ENCODE measurements around the gene PXK. TPM values are rescaled to one million over a fixed set of nuclear protein-coding genes. Genes with fewer than 3 reads are reported as not detected.
"Not testable (repeated sequence)": the region's sequence is repeated elsewhere in the genome, so short reads cannot be mapped to it uniquely, and the experiment has no call there.

PXK gene
- total RNA-seq, 1 donor from 2014 or later, result 32.0 TPM

DNA sequence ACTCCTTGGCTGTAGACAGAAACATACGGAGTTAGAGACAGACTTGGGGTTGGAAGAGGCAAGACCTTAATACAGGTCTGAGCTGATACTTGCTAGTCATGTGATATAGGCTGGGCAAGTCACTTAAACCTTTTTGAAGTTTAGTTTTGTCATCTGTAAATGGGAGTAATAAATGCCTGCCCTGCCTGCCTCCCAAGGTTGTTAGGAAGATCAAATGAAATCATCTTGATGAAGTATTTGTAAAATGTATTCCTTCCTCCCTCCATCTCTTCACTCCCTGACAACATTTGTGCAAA lies 2.9 kb downstream of the PXK start:
- H3K36me3 Mint-ChIP-seq (ENCODE audit: low read depth), result peaks cover 2% of the 10 kb centered on the region
- no peaks in the 10 kb centered on the region for H3K9me3 Mint-ChIP-seq (ENCODE audit: low read depth)
- H3K4me3 Mint-ChIP-seq (ENCODE audit: unreplicated experiment), result peak overlapping the region; percentile 99
- H3K4me1 Mint-ChIP-seq (ENCODE audit: low read depth), result peaks cover 37% of the 10 kb centered on the region
- TF ChIP-seq, protein P1, sequence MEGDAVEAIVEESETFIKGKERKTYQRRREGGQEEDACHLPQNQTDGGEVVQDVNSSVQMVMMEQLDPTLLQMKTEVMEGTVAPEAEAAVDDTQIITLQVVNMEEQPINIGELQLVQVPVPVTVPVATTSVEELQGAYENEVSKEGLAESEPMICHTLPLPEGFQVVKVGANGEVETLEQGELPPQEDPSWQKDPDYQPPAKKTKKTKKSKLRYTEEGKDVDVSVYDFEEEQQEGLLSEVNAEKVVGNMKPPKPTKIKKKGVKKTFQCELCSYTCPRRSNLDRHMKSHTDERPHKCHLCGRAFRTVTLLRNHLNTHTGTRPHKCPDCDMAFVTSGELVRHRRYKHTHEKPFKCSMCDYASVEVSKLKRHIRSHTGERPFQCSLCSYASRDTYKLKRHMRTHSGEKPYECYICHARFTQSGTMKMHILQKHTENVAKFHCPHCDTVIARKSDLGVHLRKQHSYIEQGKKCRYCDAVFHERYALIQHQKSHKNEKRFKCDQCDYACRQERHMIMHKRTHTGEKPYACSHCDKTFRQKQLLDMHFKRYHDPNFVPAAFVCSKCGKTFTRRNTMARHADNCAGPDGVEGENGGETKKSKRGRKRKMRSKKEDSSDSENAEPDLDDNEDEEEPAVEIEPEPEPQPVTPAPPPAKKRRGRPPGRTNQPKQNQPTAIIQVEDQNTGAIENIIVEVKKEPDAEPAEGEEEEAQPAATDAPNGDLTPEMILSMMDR (IDR thresholded peaks at IDR 0.05), result no peak
- H3K27me3 Mint-ChIP-seq (ENCODE audit: low read depth), result no peaks in the 10 kb centered on the region
- peak overlapping the region; percentile 97 for H3K27ac Mint-ChIP-seq (ENCODE audit: unreplicated experiment)
- no peak for DNase-seq (ENCODE audit: low spot score)

DNA sequence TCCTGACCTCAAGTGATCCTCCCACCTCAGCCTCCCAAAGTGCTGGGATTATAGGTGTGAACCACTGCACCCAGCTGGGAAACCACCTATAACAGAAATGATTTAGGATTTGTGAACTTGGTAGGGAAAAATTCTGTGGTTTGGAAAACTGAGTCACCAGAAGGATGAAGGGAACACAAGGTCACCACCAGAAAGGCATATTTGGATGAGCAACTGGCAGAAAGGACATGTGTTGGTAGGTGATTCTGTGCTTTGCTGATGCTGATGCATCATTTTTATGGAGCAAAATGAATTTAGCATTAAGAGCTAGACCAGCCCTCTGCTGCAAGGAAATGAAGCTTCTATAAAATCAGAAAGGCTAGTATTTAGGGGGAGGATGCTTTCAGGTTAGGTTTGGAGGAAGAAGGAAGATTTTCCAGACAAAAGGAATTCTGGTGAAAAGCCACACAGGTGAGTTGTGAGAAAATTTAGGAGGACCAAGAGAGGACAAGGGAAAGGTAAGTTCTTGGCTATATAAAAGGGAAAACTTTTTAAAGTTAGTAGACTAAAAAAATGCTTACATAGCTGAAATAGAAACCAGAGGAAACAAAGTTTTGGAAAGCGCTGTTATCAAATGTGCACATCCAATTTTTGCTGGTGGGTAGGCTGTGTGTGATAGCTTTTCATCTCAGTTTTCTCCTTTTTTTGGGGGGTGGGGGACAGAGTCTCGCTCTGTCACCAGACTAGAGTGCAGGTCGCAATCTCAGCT lies 3.6 kb downstream of the PXK start:
- H3K27me3 Mint-ChIP-seq (ENCODE audit: low read depth), result no peaks in the 10 kb centered on the region
- H3K36me3 Mint-ChIP-seq (ENCODE audit: low read depth), result peaks cover 4% of the 10 kb centered on the region

DNA sequence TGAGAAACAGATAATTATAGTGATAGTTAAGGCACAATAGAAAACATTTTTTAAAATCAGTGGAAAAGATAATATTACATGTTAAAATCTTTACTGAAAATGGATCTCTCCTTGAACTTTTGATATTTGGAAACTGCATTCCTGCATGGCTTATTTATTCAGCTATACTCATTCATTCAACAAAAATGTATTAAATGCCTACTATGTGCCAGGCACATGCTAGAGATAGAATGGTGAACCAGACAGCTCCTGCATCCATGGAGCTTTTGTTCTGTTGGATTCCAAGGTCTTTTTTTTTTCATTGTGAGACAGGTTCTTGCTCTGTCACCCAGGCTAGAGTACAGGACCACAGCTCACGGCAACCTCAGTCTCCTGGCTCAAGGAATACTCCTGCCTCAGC lies 4.5 kb downstream of the PXK start:
- no peak overlapping the region for H3K4me3 Mint-ChIP-seq (ENCODE audit: unreplicated experiment)
- peaks cover 4% of the 10 kb centered on the region for H3K36me3 Mint-ChIP-seq (ENCODE audit: low read depth)
- peaks cover 43% of the 10 kb centered on the region for H3K4me1 Mint-ChIP-seq (ENCODE audit: low read depth)
- H3K27ac Mint-ChIP-seq (ENCODE audit: unreplicated experiment), result no peak overlapping the region
- no peaks in the 10 kb centered on the region for H3K9me3 Mint-ChIP-seq (ENCODE audit: low read depth)
- TF ChIP-seq, protein P1 (IDR thresholded peaks at IDR 0.05), result no peak
- no peaks in the 10 kb centered on the region for H3K27me3 Mint-ChIP-seq (ENCODE audit: low read depth)
- no peak for DNase-seq (ENCODE audit: low spot score)

More for the DNA sequence above, 3.6 kb downstream of the PXK start:
- Mint-ChIP-seq H3K27ac (ENCODE audit: unreplicated experiment) (peak overlapping the region; percentile 84), H3K4me1 (ENCODE audit: low read depth) (peaks cover 44% of the 10 kb centered on the region), H3K9me3 (ENCODE audit: low read depth) (no peaks in the 10 kb centered on the region), H3K4me3 (ENCODE audit: unreplicated experiment) (no peak overlapping the region)
- TF ChIP-seq, protein P1 (IDR thresholded peaks at IDR 0.05), result no peak
- DNase-seq (ENCODE audit: low spot score), result no peak

DNA sequence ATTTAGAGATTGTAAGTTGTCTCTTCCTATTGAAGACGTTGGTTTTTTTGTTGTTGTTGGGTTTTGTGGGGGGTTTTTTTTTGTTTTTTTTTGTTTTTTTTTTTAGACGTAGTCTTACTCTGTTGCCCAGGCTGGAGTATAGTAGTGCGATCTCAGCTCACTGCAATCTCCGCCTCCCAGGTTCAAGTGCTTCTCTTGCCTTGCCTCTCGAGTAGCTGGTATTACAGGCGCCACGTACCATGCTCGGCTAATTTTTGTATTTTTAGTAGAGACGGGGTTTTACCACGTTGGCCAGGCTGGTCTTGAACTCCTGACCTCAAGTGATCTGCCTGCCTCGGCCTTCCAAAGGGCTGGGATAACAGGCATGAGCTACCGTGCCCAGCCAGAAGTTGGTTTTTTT lies 6.5 kb downstream of the PXK start:
- H3K36me3 Mint-ChIP-seq (ENCODE audit: low read depth); H3K4me3 Mint-ChIP-seq (ENCODE audit: unreplicated experiment); H3K27me3 Mint-ChIP-seq (ENCODE audit: low read depth); H3K9me3 Mint-ChIP-seq (ENCODE audit: low read depth); H3K27ac Mint-ChIP-seq (ENCODE audit: unreplicated experiment); DNase-seq (ENCODE audit: low spot score): not testable (repeated sequence)
- peaks cover 36% of the 10 kb centered on the region for H3K4me1 Mint-ChIP-seq (ENCODE audit: low read depth)

DNA sequence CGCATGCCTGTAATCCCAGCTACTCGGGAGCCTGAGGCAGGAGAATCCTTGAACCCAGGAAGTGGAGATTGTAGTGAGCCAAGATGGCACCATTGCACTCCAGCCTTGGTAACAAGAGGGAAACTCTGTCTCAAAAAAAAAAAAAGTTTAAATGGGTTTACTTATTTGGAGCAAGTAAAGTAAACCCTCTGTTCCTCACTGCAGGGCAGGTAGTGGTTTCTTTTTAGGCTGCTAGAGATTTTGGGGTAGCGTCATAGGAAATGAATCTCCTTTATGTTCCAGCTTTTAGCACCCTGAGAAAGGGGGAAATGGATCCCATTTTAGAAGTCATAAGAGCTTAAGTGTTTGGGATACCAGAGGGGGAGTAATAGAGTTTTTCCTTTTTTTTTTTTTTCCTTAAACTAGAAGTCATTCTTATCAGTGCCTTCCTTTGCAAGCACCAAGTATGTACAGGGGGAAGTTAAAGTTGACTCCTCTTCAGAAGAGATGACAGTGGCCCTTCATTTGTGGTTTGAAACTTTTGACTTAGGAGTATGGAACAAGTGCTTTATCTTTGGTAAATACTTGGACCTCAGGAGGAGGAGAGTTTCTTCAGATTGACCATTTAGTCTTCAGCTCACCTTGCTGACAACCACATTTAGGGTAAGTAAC lies 8.0 kb downstream of the PXK start:
- no peak overlapping the region for H3K4me3 Mint-ChIP-seq (ENCODE audit: unreplicated experiment)
- no peaks in the 10 kb centered on the region for H3K27me3 Mint-ChIP-seq (ENCODE audit: low read depth)
- H3K4me1 Mint-ChIP-seq (ENCODE audit: low read depth), result peaks cover 21% of the 10 kb centered on the region
- no peaks in the 10 kb centered on the region for H3K9me3 Mint-ChIP-seq (ENCODE audit: low read depth)
- DNase-seq (ENCODE audit: low spot score), result no peak
- peaks cover 6% of the 10 kb centered on the region for H3K36me3 Mint-ChIP-seq (ENCODE audit: low read depth)
- TF ChIP-seq, protein P1 (IDR thresholded peaks at IDR 0.05), result no peak
- H3K27ac Mint-ChIP-seq (ENCODE audit: unreplicated experiment), result peak overlapping the region; percentile 45

DNA sequence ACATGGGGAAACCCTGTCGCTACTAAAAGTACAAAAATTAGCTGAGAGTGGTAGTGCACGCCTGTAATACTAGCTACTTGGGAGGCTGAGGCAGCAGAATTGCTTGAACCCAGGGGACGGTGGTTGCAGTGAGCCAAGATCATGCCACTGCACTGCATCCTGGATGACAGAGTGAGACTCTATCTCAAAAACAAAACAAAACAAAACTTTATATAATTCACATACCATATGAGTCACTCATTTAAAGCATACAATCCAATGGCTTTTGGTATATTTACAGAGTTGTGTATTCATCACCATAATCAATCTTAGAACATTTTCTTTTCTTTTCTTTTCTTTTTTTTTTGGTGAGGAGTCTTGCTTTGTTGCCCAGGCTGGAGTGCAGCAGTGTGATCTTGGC lies 8.7 kb downstream of the PXK start:
- Mint-ChIP-seq H3K36me3 (ENCODE audit: low read depth) (peaks cover 6% of the 10 kb centered on the region), H3K4me3 (ENCODE audit: unreplicated experiment) (no peak overlapping the region), H3K9me3 (ENCODE audit: low read depth) (no peaks in the 10 kb centered on the region), H3K27me3 (ENCODE audit: low read depth) (no peaks in the 10 kb centered on the region), H3K27ac (ENCODE audit: unreplicated experiment) (peak overlapping the region; percentile 45), H3K4me1 (ENCODE audit: low read depth) (peaks cover 14% of the 10 kb centered on the region)
- TF ChIP-seq, protein P1 (IDR thresholded peaks at IDR 0.05), result no peak
- DNase-seq (ENCODE audit: low spot score), result no peak

Measured in chondrocyte (in vitro differentiated cells).